SK-N-MC (cell line): ENCODE results near the gene VRK2.

Source experiments
- EZH2 ChIP-seq: fragments of 200-600 bp; sonication (generic); IDR thresholded peaks from one replicate; pipeline ENCODE4 v1.6.1; 2017; ENCODE audit warnings: antibody characterized with exemption
- POLR2AphosphoS5 ChIP-seq: IDR thresholded peaks from 2 replicates; pipeline ENCODE4 v1.6.1; 2012; ENCODE audit warnings: mild to moderate bottlenecking, low read depth, low read length, borderline replicate concordance

DNA sequence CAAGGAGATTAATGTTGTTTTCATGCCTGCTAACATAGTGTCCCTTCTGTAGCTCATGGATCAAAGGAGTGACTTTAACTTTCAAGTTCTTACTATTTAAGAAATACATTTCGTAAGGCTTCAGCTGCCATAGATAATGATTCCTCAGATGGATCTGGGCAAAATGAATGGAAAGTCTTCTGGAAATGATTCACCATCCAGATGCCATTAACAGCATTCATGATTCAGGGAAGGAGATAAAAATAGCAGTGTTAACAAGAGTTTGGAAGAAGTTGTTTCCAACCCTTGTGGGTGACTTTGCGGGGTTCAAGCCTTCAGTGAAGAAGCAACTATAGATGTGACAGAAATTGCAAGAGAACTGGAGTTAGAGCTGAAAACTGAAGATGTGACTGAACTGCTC is 17.0 kb downstream of the VRK2 start:
- no peak for TF ChIP-seq EZH2
- TF ChIP-seq POLR2AphosphoS5, result no peak
